NCI-H526 (cell line): ENCODE measurements around the gene STK4.
A peak's percentile ranks its signal among the peaks of the same experiment; 100 is the strongest.
"Not testable (repeated sequence)": the region's sequence is repeated elsewhere in the genome, so short reads cannot be mapped to it uniquely, and the experiment has no call there.

Experiments
- DNase-seq, 2 experiments: peaks; one replicate each; lab custom pipeline; 2025; lab: John Stamatoyannopoulos, UW

The STK4 gene

DNA sequence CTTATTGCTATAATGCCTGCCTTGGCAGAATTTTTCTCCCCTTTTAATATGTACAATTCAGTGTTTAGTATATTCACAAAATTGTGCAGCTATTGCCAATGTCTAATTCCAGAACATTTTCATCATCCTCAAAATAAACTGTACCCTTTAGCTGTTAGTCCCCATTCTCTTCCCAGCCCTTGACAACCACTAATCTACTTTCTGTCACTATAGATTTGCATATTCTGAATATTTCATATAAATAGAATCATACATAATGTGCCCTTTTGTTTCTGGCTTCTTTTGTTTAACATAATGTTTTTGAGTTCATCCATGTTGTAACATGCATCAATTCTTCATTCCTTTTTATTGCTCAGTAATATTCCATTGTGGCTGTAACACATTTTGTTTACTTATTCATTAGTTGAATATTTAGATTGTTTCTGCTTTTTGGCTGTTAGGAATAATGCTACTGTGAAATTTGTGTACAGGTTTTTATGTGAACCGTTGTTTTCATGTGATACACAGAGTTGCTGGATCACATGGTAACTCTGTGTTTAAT, 22.4 kb downstream of the STK4 start:
- DNase-seq = no peak

GRCh38 chr20:44990425-44990824, 24.1 kb downstream of the STK4 start:
- DNase-seq = no peak

DNA sequence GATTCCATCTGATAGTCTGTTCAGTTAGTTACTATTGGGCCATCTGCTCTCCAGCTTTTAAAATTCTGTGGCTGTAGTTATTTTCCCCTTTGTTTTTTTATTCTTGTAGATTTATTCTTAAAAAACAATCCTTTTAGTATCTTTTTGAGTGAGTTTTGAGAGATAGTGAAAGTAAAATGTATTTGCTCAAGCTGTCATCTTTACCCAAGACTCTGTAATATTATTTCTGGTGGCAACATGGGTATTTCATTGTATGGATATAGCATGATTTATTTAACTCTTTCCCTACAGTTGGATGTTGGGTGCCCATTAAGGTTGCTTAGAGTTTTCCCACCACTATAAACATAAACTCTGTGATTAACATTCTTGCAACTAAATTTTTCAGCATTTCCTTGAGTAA, 24.6 kb downstream of the STK4 start:
- no peak for DNase-seq

- no peak for DNase-seq
These were observed 27.0 kb downstream of the STK4 start for GRCh38 chr20:44993343-44993742.

- DNase-seq = no peak
These were observed 30.9 kb downstream of the STK4 start for GRCh38 chr20:44997171-44997570.

DNA sequence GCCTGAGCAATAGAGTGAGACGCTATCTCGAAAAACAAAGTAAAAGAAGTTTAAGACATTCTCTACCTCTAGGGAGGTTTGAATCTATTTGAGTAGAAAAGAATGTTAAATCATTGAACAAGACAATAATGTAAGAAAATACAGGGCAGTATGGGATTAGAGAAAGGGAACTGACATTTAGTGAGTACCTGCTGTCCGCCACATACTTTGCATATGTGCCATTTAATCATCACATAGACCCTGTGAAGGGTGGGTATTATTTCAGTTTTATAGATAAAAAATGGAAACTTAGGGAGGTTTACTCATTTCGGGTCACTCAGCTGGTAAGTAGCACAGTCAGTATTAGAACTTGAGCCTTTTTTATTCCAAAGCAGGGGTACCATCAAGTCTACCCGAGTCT, 31.4 kb downstream of the STK4 start:
- no peak for DNase-seq

- no peak for DNase-seq
These were observed 42.3 kb downstream of the STK4 start for GRCh38 chr20:45008521-45009049.

DNA sequence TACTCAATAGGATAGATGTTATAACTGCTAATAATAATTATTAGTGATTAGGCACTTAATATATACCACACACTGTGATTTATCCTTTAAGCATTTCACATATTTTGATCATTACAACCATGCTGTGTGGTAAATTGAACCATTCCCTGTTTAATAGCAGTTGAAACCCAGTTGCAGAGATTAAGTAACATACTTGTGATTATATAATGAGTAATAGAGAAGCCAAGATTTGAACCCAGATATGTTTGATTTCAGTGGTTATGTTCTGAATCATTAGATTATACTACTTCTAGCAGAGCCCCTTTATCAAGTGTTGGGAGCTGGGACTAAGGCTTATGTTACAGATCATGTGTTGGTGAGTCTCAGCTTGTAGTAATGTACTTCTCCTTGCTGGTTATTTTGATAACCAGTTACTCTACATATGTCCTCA, 44.1 kb downstream of the STK4 start:
- DNase-seq = no peak

GRCh38 chr20:45011108-45011526, 44.8 kb downstream of the STK4 start:
- DNase-seq = peak; percentile 57 to 70

GRCh38 chr20:45012682-45013302, 46.5 kb downstream of the STK4 start:
- DNase-seq = no peak

DNA sequence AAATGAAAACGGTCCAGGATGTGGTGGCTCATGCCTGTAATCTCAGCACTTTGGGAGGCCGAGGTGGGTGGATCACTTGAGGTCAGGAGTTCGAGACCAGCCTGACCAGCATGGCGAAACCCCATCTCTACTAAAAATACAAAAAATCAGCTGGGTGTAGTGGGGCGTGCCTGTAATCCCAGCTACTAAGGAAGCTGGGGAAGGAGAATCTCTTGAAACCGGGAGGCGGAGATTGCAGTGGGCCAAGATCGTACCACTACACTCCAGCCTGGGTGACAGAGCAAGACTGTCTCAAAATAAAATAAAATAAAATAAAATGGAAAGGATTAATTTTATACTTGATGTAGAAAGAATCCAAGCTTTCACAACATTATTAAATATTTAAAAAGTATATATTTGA, 47.8 kb downstream of the STK4 start:
- not testable (repeated sequence) for DNase-seq

GRCh38 chr20:45014671-45015415, 48.5 kb downstream of the STK4 start:
- no peak for DNase-seq

DNA sequence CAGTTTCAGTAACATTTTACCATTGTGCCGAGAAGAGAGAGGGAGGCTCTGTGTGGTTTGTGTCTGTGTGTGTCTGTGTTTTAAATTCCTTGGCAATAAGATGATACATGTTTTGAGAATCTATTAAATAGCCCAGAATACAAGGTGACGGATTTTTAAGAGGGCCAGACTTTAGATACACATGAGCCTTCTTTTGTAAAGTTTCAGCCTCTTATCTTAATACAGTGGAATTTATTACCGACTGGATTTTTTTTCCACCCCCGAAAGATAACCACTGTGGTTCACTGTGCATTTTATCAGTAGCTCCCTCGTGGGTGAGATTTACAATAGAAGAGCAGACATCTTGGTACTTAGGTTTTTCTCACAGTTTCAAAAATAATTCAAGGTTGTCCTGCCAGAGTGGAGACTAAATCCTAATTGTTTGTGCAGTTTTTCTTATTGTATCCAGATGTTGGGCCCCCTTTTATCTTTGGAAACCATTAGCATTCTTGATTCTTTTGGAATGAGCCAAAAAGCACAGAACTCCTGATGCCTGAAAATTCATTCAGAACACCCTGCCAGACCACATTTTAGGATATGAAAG, 49.9 kb downstream of the STK4 start:
- DNase-seq = no peak

- no peak for DNase-seq
These were observed 51.0 kb downstream of the STK4 start for GRCh38 chr20:45017281-45017680.

DNA sequence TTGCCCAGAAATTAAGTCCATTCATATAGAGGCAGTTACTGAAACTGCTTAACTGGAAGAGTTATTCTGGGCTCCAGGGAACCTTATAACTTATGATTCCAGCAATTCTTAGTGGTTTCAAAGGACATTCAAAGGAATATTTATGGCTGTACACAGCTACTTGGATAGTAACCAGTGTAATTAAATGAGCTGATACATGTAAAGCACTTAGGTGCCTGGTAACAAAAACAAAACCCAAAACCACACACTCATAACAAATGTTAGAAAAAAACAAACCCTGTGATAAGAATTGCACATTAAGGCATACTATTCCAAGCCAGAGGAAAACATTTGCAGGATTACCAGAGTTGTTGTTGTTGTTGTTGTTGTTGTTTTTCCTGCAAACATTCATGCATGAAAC, 51.5 kb downstream of the STK4 start:
- DNase-seq = no peak

DNA sequence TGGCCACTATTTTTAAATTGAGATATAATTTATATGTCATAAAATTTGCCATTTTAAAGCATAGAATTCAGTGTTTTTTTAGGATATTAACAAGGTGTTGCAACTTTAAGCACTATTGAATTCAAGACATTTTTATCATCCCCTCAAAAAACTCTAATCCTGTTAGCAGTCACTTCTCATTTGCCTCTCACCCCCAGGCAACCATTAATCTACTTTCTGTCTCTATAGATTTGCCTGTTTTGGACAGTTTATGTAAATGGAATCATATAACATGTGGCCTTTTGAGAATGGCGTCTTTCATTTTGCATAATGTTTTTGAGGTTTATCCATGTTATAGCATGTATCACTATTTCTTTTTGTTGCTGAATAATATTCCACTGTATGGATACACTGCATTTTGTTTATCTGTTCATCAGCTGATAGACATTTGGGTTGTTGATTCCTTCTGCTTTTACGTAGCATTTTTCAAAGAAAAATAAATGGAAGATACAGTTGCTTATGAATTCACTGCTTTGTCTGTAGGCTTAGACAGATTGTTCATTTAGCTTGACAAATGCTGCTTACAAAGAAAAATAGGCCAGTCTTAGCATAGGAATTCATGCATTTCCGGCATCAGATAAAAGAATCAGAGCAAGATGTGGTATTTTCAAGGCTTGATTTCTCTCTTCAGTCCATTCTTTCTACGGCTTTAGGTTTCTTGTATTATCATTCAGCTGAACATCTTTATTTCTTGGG, 52.9 kb downstream of the STK4 start:
- peak; percentile 58 to 68 for DNase-seq

DNA sequence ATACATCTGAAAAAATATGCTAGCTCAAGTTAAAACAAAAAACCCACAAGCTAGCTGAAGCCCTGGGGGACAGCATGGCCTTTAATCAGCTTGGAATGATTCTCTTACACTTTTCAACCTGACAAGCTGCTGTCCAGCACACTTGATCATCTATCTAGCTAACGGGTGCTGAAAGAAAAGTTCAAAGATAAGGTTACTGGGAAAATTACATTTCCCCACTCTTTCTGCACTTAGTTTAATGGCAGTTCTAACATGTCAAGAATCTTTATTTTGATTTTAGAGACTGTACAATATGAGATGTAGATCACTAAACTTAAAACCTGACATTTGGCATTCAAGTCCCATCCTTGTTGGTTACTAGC, 53.4 kb downstream of the STK4 start:
- no peak for DNase-seq

DNA sequence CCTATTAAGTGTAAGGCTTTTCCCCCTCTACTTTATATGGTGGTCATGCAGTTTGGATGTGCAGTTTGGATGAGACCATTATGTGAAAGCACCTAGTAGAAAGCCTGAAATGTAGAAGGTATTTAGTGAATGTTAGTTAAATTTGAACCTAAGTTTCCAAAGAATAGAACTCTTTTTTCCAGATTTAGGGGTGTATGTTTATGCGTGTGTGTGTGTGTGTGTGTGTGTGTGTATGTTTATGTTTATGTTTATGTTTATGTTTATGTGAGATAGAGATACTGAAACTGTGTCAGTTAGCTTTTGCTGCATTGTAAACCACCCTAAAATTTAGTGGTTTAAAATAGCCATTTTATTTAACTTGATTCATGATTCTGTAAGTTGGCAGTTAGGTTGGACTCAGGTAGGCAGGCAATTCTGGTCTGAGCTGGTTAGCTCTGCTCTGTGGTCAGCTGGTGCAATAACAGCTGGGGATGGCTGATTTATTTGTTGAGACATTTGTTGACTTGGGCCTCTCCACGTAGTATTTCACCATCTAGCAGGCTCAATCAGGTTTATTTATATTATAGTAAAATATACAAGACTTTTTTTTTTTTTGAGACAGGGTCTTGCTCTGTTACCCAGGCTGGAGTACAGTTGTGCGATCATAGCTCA, 54.0 kb downstream of the STK4 start:
- DNase-seq = peak in 1 of 2 experiments; percentile 5

DNA sequence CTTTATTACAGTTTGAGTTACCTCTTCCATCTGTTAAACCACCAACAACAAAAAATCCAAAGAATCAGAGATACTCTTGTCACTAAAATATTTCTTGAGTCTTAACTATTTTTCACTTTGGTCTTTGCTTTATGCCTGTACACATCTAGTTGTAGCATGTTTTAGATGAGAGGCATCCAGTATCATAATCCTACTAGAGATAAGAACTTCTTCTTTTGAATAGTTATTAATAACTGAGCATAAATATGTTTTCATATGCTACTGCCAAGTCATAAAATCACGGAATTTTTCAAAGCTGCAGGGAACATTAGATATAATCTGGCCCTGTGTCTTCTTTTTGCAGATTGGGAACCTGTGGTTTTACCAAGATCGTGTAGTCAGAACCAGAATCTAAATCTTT, 55.3 kb downstream of the STK4 start:
- DNase-seq = no peak

- not testable (repeated sequence) for DNase-seq
These were observed 56.8 kb downstream of the STK4 start for GRCh38 chr20:45023140-45023539.

DNA sequence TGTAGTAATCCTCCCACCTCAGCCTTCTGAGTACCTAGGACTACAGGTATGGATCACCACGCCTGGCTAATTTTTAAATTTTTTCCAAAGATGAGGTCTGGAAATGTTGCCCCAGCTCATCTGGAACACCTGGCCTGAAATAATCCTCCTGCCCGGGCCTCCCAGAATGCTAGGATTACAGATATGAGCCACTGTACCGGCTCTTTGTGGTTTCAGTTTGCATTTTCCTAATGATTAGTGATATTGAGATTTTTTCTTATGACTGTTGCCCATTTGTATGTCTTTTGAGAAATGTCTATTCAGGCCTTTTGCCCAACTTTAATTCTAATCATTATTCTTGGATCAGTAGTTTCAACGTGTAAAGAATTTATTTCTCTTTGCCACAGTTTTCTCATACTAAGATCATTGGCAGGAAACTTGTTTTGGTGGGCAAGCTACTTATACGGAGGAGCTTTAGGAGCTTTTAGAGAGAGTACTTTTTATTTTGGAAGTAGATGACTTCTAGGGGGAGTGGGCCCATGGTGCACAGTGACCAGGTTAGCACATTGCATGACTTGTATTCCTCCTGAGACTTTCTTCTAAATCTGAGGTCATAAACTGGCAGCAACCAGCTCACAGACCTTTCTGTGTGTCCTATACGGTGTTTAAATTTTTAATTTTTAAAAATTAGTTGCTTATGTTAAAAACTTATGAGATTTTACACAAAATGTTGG, 62.3 kb downstream of the STK4 start:
- DNase-seq = no peak
